GM10266 (cell line): ENCODE results near the gene CSF1.
A peak's percentile ranks its signal among the peaks of the same experiment; 100 is the strongest.
"Not testable (repeated sequence)": the region's sequence is repeated elsewhere in the genome, so short reads cannot be mapped to it uniquely, and the experiment has no call there.

Experiments used
- DNase-seq: peaks from one replicate; pipeline ENCODE4 v3.0.0; 2012; ENCODE audit errors: extremely low spot score
- CTCF ChIP-seq: IDR thresholded peaks from 2 replicates; pipeline ENCODE4 v1.5.1; 2012; ENCODE audit warnings: mild to moderate bottlenecking, low read depth; ENCODE audit not compliant: control insufficient read depth, insufficient read depth; ENCODE audit errors: missing control alignments

The CSF1 gene

DNA sequence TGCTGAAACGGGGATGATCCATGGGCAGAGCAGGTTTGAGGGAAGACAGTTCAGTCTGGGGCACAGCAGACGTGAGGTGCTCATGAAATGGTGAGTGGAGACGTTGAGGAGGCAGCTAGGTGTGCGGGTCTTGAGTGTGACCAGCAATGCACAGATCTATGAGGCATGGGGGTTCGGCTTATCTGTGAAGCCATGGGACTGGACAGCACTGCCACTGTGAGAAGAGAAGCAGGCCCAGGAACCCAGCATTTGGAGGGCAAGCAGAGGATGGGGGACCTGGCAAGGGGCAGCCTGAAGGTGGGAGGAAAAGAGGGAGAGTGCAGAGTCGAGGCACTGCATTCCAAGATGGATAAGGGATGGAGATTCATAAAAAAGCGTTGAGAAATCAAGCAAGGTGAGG is 8.0 kb downstream of the CSF1 start:
- TF ChIP-seq CTCF = no peak
- no peak for DNase-seq

DNA sequence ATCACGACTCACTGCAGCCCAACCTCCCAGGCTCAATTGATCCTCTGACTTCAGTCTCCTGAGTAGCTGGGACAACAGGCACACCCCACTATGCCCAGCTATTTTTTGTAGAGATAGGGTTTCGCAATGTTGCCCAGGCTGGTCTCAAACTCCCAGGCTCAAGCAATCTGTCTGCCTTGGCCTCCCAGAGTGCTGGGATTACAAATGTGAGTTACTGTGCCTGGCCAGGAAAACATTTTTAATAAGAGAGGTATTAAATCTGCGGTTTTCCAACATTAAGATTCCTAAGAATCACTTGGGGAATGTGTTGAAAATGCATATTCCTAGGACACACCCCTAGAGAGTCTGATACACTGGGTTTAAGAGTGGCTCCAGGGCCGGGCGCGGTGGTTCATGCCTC is 8.7 kb downstream of the CSF1 start:
- no peak for DNase-seq
- TF ChIP-seq CTCF = no peak

DNA sequence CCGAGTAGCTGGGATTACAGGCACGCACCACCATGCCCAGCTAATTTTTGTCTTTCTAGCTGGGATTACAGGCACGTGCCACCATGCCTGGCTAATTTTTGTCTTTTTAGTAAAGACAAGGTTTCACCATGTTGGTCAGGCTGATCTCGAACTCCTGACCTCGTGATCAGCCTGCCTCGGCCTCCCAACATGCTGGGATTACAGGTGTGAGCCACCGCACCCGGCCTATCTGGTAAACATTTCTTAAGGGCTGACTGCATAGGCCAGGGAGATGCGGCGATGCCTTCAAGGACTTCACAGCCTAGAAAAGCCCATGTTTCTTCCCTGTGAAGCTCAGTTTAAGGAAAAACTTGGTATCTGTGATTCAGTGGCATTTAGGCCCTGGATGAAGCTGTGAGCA is 9.7 kb downstream of the CSF1 start:
- DNase-seq = not testable (repeated sequence)

- DNase-seq = no peak
- no peak for TF ChIP-seq CTCF
Observed at GRCh38 chr1:109922326-109922725, 11.7 kb downstream of the CSF1 start.

DNA sequence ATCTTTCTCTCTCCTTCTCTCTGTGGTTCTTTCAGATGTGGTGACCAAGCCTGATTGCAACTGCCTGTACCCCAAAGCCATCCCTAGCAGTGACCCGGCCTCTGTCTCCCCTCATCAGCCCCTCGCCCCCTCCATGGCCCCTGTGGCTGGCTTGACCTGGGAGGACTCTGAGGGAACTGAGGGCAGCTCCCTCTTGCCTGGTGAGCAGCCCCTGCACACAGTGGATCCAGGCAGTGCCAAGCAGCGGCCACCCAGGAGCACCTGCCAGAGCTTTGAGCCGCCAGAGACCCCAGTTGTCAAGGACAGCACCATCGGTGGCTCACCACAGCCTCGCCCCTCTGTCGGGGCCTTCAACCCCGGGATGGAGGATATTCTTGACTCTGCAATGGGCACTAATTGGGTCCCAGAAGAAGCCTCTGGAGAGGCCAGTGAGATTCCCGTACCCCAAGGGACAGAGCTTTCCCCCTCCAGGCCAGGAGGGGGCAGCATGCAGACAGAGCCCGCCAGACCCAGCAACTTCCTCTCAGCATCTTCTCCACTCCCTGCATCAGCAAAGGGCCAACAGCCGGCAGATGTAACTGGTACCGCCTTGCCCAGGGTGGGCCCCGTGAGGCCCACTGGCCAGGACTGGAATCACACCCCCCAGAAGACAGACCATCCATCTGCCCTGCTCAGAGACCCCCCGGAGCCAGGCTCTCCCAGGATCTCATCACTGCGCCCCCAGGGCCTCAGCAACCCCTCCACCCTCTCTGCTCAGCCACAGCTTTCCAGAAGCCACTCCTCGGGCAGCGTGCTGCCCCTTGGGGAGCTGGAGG is 12.7 kb downstream of the CSF1 start:
- no peak for DNase-seq
- TF ChIP-seq CTCF = peak; percentile 37

DNA sequence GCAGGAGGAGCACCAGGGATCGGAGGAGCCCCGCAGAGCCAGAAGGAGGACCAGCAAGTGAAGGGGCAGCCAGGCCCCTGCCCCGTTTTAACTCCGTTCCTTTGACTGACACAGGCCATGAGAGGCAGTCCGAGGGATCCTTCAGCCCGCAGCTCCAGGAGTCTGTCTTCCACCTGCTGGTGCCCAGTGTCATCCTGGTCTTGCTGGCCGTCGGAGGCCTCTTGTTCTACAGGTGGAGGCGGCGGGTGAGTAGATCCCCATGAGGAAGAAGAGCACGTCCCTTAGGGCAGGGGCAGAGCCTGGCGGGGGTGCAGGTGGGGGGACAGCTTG is 13.3 kb downstream of the CSF1 start:
- no peak for DNase-seq
- no peak for TF ChIP-seq CTCF

- no peak for DNase-seq
- TF ChIP-seq CTCF = no peak
Observed at GRCh38 chr1:109924316-109924715, 13.7 kb downstream of the CSF1 start.

DNA sequence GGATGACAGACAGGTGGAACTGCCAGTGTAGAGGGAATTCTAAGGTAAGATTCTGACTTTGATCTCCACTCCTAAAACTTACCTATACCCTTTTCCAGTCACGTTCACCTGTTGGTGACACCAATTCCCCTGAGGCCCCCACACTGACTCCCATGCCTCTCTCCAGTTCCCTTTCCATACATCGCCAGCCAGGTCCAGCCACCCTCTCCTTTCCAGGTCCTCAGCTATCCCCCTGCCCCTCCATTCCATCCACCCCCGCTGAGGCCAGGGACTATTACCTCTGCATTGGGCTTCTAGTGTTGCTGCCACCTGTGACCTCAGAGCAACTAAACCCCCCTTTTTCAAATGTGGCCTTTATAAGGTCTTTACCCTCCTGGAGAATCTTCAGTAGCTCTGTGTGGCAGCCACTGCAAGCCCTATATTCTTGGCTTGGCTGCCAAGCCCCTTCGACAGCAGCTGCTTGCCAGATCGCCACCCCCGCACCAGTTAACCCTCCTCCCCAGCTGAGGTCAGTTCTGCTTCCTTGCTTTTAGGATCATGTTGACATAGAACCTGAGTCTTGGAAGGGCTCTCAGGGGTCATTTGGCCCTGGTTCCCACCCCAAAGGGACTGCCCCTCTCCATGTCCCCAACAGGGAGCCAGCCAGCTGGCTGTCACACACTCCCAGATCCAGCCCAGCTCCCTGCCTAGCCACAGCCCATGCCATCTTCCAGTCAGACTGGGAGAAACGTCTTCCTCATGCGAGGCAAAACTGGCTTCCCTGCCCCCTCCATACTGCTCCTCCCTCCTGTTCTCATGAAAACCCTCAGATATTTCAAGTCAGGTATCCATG is 14.7 kb downstream of the CSF1 start:
- no peak for DNase-seq
- TF ChIP-seq CTCF = no peak
